GM12891 (cell line): ENCODE measurements around the gene BBS4.

Experiments
- DNase-seq: peaks from one replicate; pipeline ENCODE4 v3.0.0; 2011; ENCODE audit warnings: low spot score; ENCODE audit not compliant: insufficient read length
- FAIRE-seq: peaks from 2 replicates; lab custom pipeline; 2011; peaks lifted over from hg19 to GRCh38; lab: Jason Lieb, UNC
- PAX5 ChIP-seq: IDR thresholded peaks from 2 replicates; pipeline ENCODE4 v1.6.1; 2011; ENCODE audit warnings: low read length, moderate library complexity, mild to moderate bottlenecking; ENCODE audit not compliant: insufficient read depth, severe bottlenecking
- POLR2A ChIP-seq: IDR thresholded peaks from 2 replicates; pipeline ENCODE4 v1.6.1; 2011; ENCODE audit warnings: low read depth, low read length, control low read depth
- POLR2AphosphoS5 ChIP-seq: IDR thresholded peaks from 2 replicates; pipeline ENCODE4 v1.6.1; 2011; ENCODE audit warnings: low read depth, low read length, control low read depth
- POU2F2 ChIP-seq: IDR thresholded peaks from 2 replicates; pipeline ENCODE4 v1.6.1; 2011; ENCODE audit warnings: low read depth, mild to moderate bottlenecking, control low read depth, low read length, moderate library complexity
- SPI1 ChIP-seq: IDR thresholded peaks from 2 replicates; pipeline ENCODE4 v1.6.1; 2011; ENCODE audit warnings: low read depth, low read length, control low read depth
- TAF1 ChIP-seq: IDR thresholded peaks from 2 replicates; pipeline ENCODE4 v1.6.1; 2011; ENCODE audit warnings: low read depth, low read length, control low read depth

The BBS4 gene

GRCh38 chr15:72735111-72735510 lies 49.1 kb downstream of the BBS4 start:
- no peak for DNase-seq
- TF ChIP-seq POLR2A, result no peak
- TF ChIP-seq TAF1, result no peak
- no peak for TF ChIP-seq SPI1
- TF ChIP-seq PAX5, result no peak
- TF ChIP-seq POLR2AphosphoS5, result no peak
- no peak for TF ChIP-seq POU2F2
- FAIRE-seq, result no peak

GRCh38 chr15:72737061-72737460 lies 51.1 kb downstream of the BBS4 start:
- no peak for DNase-seq
- TF ChIP-seq POLR2A (no peak), SPI1 (no peak), PAX5 (no peak), POU2F2 (no peak), POLR2AphosphoS5 (no peak), TAF1 (no peak)
- no peak for FAIRE-seq

- FAIRE-seq (no peak), DNase-seq (no peak)
- TF ChIP-seq POLR2AphosphoS5 (no peak), POU2F2 (no peak), TAF1 (no peak), PAX5 (no peak), POLR2A (no peak), SPI1 (no peak)
Measured at GRCh38 chr15:72737723-72738122, 51.7 kb downstream of the BBS4 start.

GRCh38 chr15:72740219-72740618 lies 54.2 kb downstream of the BBS4 start:
- peak; percentile 22 for DNase-seq
- peak; percentile 89 for FAIRE-seq
- TF ChIP-seq TAF1, result no peak
- no peak for TF ChIP-seq PAX5
- no peak for TF ChIP-seq SPI1
- TF ChIP-seq POU2F2, result no peak
- no peak for TF ChIP-seq POLR2AphosphoS5
- TF ChIP-seq POLR2A, result no peak

GRCh38 chr15:72749700-72750099 lies 63.7 kb downstream of the BBS4 start:
- FAIRE-seq (no peak), DNase-seq (no peak)
- TF ChIP-seq POLR2A (no peak), POU2F2 (no peak), PAX5 (no peak), POLR2AphosphoS5 (no peak), TAF1 (no peak), SPI1 (no peak)

- DNase-seq (no peak), FAIRE-seq (no peak)
- no peak for TF ChIP-seq POLR2AphosphoS5
- no peak for TF ChIP-seq POLR2A
- TF ChIP-seq POU2F2, result no peak
- TF ChIP-seq PAX5, result no peak
- TF ChIP-seq SPI1, result no peak
Measured at GRCh38 chr15:72751751-72752455, 65.9 kb downstream of the BBS4 start.

GRCh38 chr15:72754096-72754495 lies 68.1 kb downstream of the BBS4 start:
- TF ChIP-seq TAF1, result no peak
- DNase-seq (no peak), FAIRE-seq (no peak)

- FAIRE-seq, result no peak
- TF ChIP-seq POU2F2 (no peak), SPI1 (no peak), TAF1 (no peak), POLR2A (no peak), POLR2AphosphoS5 (no peak), PAX5 (no peak)
- no peak for DNase-seq
Measured at GRCh38 chr15:72758182-72758581, 72.2 kb downstream of the BBS4 start.

- no peak for DNase-seq
- TF ChIP-seq POLR2AphosphoS5, result no peak
- no peak for TF ChIP-seq SPI1
- TF ChIP-seq PAX5, result no peak
- no peak for TF ChIP-seq POLR2A
- no peak for TF ChIP-seq POU2F2
- no peak for TF ChIP-seq TAF1
- no peak for FAIRE-seq
Measured at GRCh38 chr15:72760590-72761260, 74.7 kb downstream of the BBS4 start.

DNA sequence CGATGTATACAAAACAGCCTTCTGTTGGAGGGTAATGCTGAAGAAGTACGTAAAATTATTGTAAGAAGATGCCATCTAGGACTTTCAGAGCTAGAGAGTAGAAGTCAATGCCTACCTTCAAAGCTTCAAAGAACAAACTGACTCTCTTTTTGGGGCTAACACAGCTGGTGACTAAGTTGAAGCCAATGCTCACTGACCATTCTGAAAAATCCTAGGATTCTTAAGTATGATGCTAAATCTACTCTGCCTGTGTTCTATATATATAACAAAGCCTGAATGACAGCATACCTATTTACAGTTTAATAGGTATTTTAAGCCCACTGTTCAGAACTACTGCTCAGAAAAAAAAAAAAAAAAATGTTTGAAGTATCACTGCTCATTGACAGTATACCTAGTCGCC lies 78.6 kb downstream of the BBS4 start:
- DNase-seq (no peak), FAIRE-seq (no peak)
- no peak for TF ChIP-seq TAF1
- TF ChIP-seq POU2F2, result no peak
- TF ChIP-seq POLR2AphosphoS5, result no peak
